Suprapubic skin (tissue), 3 donors: ENCODE measurements around the gene DAND5.

Experiments used
- POLR2A ChIP-seq, 2 donors: fragments of 450-650 bp; IDR thresholded peaks; one replicate each; pipeline ENCODE4 v1.6.1; 2017; ENCODE audit warnings: antibody characterized with exemption in 2 of 2, mild to moderate bottlenecking in 2 of 2, moderate library complexity in 2 of 2
- TF ChIP-seq, protein P1 (sequence below), 2 donors: fragments of 200-600 bp in 1 of 2; fragments of 450-650 bp in 1 of 2; sonication (generic) in 1 of 2; IDR thresholded peaks; one replicate each; pipeline ENCODE4 v1.5.1; 2016 to 2019; ENCODE audit warnings: antibody characterized with exemption in 2 of 2, mild to moderate bottlenecking in 1 of 2, moderate library complexity in 1 of 2

DNA sequence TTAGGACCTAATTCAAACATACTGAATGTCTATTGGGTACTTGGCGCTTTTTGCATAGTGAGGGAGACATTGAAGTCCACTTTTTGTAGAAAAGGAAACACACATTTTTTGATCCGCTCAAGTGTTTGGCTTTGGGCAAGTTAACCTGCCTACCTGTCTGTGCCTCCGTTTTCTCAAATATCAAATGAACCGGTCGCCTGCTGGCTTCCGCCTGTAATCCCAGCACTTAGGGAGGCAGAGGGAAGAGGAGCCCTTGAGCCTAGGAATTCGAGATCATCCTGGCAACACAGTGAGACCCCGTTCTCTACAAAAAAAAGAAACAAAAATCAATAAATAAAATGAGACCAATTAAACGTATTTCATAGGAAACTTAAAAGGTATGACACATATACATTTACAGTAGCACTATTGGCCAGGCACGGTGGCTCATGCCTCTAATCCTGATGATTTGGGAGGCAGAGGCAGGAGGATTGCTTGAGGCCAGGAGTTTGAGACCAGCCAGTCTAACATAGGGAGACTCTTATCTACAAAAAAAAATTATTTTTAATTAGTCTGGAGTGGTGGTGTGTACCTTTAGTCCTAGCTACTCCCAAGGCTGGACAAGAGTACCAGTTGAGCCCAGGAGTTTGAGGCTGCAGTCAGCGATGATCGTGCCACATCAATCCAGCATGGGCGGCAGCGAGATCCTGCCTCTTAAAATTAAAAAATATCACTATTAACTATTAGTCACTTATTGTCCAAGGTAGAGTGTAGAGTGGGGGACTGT lies 22.5 kb upstream of the DAND5 start:
- TF ChIP-seq, protein P1, sequence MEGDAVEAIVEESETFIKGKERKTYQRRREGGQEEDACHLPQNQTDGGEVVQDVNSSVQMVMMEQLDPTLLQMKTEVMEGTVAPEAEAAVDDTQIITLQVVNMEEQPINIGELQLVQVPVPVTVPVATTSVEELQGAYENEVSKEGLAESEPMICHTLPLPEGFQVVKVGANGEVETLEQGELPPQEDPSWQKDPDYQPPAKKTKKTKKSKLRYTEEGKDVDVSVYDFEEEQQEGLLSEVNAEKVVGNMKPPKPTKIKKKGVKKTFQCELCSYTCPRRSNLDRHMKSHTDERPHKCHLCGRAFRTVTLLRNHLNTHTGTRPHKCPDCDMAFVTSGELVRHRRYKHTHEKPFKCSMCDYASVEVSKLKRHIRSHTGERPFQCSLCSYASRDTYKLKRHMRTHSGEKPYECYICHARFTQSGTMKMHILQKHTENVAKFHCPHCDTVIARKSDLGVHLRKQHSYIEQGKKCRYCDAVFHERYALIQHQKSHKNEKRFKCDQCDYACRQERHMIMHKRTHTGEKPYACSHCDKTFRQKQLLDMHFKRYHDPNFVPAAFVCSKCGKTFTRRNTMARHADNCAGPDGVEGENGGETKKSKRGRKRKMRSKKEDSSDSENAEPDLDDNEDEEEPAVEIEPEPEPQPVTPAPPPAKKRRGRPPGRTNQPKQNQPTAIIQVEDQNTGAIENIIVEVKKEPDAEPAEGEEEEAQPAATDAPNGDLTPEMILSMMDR (IDR thresholded peaks at IDR 0.05): no peak
- no peak for TF ChIP-seq POLR2A (IDR thresholded peaks at IDR 0.05)
